ACHN (cell line): ENCODE results near the gene NLRP6.
"Not testable (repeated sequence)": the region's sequence is repeated elsewhere in the genome, so short reads cannot be mapped to it uniquely, and the experiment has no call there.

Experiments used
- DNase-seq: peaks from one replicate; pipeline ENCODE4 v3.0.0-alpha.2; 2015
- in situ Hi-C: cut with HindIII; loops from 2 replicates; pipeline ENCODE4 v1.10.0; 2017; ENCODE audit warnings: low sequenced_read_pairs, low pct_ligation_motif_present, low pct_unique_long_range_greater_than_20kb

NLRP6 gene

GRCh38 chr11:278001-278951 is at the start of gene NLRP6:
NLRP6 (plus strand) TSS chr11:278407; CDS start chr11:278570, 163 bp downstream.
- in situ Hi-C loops = no loop called here
- DNase-seq = no peak

GRCh38 chr11:230431-230830 is 47.8 kb upstream of the NLRP6 start:
- in situ Hi-C loops = no loop called here
- DNase-seq = no peak

- in situ Hi-C loops = no loop called here
- no peak for DNase-seq
These were observed 45.2 kb upstream of the NLRP6 start for GRCh38 chr11:232783-233565.

- in situ Hi-C loops = no loop called here
These were observed 43.0 kb upstream of the NLRP6 start for GRCh38 chr11:235180-235579.

GRCh38 chr11:235609-235996 is 42.6 kb upstream of the NLRP6 start:
- DNase-seq = no peak
- in situ Hi-C loops = no loop called here

More at GRCh38 chr11:235180-235579, 43.0 kb upstream of the NLRP6 start:
- no peak for DNase-seq

- DNase-seq = peak; percentile 81
- in situ Hi-C loops = no loop called here
These were observed 42.0 kb upstream of the NLRP6 start, which contains the start of gene SIRT3 for GRCh38 chr11:235997-236773. SIRT3 (minus strand) TSS chr11:236342; CDS start chr11:236328, 14 bp downstream.

- in situ Hi-C loops = no loop called here
- peak; percentile 77 for DNase-seq
These were observed 41.1 kb upstream of the NLRP6 start, which contains the start of gene PSMD13 for GRCh38 chr11:236774-237767. PSMD13 (plus strand) TSS chr11:236976; CDS start chr11:237050, 74 bp downstream.

- DNase-seq, in situ Hi-C loops: not testable (repeated sequence)
These were observed 39.9 kb upstream of the NLRP6 start for GRCh38 chr11:238346-238745.

- in situ Hi-C loops = no loop called here
- no peak for DNase-seq
These were observed 37.9 kb upstream of the NLRP6 start for GRCh38 chr11:240315-240714.

- DNase-seq = no peak
- in situ Hi-C loops = no loop called here
These were observed 36.6 kb upstream of the NLRP6 start for GRCh38 chr11:241634-242033.

GRCh38 chr11:244376-244775 is 33.8 kb upstream of the NLRP6 start:
- in situ Hi-C loops = no loop called here
- no peak for DNase-seq

GRCh38 chr11:249062-249461 is 29.1 kb upstream of the NLRP6 start:
- in situ Hi-C loops = no loop called here
- DNase-seq = no peak

- in situ Hi-C loops = no loop called here
- no peak for DNase-seq
These were observed 27.9 kb upstream of the NLRP6 start for GRCh38 chr11:250274-250673.

GRCh38 chr11:250740-251299 is 27.4 kb upstream of the NLRP6 start:
- peak; percentile 52 for DNase-seq
- in situ Hi-C loops = no loop called here

GRCh38 chr11:251550-251949 is 26.7 kb upstream of the NLRP6 start:
- DNase-seq = no peak
- in situ Hi-C loops = no loop called here

GRCh38 chr11:252666-253065 is 25.5 kb upstream of the NLRP6 start:
- no peak for DNase-seq

GRCh38 chr11:253160-253885 is 24.9 kb upstream of the NLRP6 start:
- in situ Hi-C loops = no loop called here
- no peak for DNase-seq

More at GRCh38 chr11:252666-253065, 25.5 kb upstream of the NLRP6 start:
- in situ Hi-C loops = no loop called here
